NK-92 treated with Interleukin-12 subunit alpha and Interleukin-12 subunit beta, amount 100 ng/mL, for 24 hours (cell line): ENCODE results near the gene SPNS3.

Experiments used
- DNase-seq: peaks from one replicate; lab custom pipeline; 2025; lab: John Stamatoyannopoulos, UW

SPNS3 gene

DNA sequence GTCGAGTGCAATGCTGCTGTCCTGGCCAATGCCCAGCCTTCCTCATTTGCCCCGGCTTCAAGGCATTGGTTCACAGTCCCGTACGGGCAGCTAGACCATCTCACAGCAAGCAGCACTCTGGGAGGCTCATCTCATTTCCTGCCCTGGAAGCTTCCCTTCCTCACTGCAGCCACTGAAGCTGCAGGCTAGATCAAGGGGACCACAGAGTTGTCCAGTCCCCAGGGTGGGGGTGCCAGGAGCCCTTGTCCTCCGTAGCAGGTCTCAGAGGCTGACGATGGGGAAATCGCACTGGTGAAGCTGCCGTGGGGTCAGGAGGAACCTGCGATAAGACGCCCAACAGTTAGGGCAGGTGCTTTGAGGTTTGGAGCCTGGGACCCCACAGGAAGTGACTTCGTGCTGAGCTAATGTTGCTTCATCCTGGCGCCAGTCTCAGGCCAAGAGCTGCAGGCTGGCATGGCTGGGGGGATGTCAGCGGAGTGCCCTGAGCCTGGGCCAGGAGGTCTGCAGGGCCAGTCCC is at the start of gene SPNS3:
TSS of gene SPNS3 (plus strand) at position 426 of the 517 bp plus-strand sequence. CDS start at position 454, 28 bp downstream.
- peak; percentile 45 for DNase-seq

DNA sequence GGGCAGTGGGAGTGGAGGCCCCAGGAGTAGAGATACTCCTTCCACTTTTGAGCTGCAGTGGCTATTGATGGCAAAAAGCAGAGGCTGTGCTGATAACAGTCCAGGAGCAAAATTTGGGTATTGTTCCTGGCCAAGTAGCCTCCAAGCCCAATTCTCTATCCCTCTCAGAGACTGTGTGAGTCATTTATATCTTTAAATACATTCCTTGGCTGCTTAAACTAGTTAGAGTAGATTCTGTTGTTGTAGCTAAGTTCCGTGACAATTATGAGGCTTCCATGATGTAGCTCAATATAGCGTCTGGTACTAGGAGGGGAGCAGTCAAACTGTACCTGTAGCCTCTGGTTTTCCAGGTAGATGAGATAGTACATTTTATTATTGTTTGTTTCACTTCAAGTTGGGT is 47.3 kb upstream of the SPNS3 start:
- DNase-seq, result no peak

DNA sequence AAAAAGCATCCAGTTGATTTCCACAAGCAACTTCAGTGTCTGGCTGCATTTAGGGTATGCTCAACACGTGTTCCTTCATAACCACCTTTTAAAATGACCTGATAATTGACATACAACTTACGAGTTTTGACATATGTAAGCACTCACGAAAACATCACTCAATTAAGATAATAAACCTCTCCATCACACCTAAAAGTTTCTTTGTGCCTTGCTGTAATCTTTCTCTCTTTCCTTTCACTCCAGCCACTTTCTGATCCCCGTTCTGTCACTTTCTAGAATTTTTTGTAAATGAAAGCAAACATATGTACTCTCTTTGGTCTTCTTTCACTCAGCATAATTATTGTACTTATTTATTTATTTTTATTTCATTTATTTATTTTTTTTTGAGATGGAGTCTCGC is 46.6 kb upstream of the SPNS3 start:
- no peak for DNase-seq

DNA sequence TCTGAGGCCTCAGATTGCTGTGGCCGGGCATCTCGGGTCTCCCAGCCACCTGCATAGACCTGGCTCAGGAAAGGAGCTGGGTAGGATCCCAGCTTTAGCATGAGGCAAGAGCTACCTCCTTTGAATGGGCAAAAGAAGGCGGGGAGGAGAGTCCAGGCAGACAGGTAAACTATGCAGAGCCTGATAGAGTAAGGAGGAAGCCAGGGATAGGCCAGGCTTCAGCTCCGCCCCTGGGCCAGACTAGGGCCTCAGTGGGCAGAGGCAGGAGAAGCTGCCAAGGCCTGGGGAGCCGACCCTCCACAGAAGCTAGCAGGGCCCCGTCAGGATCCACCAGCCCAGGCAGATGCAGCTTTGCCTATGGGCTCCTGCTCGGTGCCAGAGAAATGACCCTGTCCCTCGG is 44.7 kb upstream of the SPNS3 start:
- no peak for DNase-seq

GRCh38 chr17:4393806-4394205 is 39.9 kb upstream of the SPNS3 start:
- no peak for DNase-seq

DNA sequence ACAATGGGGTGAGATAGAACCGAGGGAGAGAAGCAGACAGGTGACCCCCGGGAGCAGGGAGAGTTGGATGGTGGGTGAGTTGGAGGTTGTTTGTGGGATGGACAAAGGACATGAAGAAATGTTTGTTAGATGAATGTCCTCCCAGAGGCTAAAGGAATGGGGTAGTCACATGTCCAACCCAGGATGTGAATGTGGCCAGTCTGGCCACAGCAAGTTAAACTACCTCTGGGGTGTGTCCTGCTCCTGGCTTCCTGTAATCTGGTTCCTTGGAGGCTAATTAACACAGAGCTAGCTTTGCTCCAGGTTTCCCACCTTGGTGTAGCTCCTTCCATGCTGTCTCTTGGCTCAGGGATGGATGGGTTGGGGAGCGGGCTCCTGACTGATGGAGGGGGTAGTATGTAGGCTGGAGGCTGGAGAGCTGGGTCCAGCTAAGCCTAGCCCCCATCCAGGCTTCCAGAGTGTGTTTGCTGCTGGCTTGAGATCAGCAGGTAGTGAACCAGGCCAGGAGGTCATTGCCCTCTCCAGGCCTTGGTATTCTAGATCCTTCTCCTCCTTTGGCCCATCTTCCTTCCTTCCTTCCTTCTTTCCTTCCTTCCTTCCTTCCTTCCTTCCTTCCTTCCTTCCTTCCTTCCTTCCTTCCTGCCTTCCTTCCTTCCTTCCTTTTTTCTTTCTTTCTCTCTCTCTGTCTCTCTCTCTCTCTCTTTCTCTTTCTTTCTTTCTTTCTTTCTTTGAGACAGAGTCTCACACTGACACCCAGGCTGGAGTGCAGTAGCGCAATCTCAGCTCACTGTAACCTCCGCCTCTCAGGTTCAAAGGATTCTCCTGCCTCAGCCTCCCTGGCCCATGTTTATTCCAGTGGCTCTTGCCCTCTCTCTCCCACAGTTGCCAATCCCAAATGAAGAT is 39.3 kb upstream of the SPNS3 start:
- DNase-seq, result no peak

GRCh38 chr17:4395111-4395478 is 38.6 kb upstream of the SPNS3 start:
- no peak for DNase-seq

- DNase-seq, result no peak
Measured at GRCh38 chr17:4397840-4398239, 35.9 kb upstream of the SPNS3 start.

DNA sequence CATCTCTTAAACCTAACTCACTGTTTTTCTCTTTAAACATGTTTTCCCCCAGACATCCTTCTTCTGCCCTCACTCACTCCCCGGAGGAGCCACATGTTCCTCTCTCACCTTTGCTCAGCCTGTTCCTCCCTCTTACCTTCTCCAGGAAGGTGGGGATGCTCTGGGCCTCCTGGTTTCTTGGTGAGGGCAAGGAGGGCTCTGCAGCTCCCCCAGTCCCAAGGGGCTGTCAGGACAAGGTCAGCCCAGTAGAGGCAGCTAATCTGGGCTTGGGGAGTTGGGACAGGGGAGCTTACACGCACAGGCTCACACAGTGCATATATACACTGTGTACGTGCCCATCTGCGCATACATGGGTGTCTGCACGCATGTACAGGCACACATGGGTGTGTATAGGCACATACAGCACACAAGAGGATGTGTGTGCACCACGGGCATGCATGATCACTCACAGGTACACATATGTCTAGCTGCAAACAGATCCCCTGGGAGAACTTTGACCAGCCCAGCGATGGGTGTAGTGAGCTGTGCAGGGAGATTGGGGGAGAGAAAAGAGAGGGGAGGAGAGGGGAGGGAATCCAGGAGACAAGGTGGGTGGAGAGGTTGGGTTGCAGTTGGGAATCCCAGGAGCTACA is 28.6 kb upstream of the SPNS3 start:
- no peak for DNase-seq

DNA sequence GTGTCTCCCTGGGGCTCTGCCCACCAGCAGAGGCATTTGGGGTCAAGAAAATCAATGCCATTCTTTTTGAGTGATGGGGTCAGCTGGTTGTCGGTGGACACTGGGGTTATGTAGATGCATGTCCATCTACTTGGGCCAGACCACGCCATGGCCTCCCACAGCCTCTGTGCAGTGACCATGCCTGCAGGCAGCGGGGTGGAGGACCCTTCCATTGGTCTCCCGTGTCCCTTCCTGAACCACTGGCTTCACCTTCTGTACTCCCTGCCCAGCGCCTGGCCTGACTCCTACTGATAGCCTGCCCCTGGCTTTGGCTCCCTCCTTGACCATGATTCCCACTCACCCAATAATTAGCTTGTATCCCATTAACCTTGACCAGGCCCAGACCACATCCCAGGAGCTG is 28.0 kb upstream of the SPNS3 start:
- DNase-seq, result no peak

- DNase-seq, result no peak
Measured at GRCh38 chr17:4406386-4406785, 27.4 kb upstream of the SPNS3 start.

- no peak for DNase-seq
Measured at GRCh38 chr17:4407216-4407615, 26.5 kb upstream of the SPNS3 start.

GRCh38 chr17:4407851-4408250 is 25.9 kb upstream of the SPNS3 start:
- DNase-seq, result no peak

DNA sequence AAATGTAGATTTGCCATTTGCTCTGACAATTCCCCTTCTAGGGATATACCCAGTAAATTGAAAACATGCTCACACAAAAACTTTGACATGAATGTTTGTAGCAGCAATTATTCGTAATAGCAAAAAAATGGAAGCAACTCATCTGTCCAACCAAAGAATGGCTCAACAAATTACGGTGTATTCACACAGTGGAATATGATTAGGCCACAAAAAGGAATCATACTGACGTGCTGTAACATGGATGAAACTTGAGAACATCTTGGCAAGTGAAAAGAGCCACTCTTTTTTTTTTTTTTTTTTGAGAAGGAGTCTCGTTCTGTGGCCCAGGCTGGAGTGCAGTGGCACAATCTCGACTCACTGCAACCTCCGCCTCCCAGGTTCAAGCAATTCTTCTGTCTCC is 24.1 kb upstream of the SPNS3 start:
- DNase-seq, result no peak

DNA sequence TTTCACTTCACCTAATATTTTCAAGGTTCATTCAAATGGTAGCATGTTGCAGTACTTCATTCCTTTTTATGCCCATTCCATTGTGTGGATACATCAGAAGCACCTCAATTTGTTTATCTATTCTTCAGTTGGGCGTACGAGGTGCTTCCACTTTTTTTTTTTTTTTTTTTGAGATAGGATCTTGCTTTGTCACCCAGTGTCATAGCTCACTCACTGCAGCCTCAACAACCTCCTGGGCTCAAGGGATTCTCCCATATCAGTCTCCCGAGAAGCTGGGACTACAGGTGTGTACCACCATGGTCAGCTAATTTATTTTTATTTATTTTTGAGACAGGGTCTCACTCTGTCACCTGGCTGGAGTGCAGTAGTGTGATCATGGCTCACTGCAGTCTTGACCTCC is 22.5 kb upstream of the SPNS3 start:
- no peak for DNase-seq

DNA sequence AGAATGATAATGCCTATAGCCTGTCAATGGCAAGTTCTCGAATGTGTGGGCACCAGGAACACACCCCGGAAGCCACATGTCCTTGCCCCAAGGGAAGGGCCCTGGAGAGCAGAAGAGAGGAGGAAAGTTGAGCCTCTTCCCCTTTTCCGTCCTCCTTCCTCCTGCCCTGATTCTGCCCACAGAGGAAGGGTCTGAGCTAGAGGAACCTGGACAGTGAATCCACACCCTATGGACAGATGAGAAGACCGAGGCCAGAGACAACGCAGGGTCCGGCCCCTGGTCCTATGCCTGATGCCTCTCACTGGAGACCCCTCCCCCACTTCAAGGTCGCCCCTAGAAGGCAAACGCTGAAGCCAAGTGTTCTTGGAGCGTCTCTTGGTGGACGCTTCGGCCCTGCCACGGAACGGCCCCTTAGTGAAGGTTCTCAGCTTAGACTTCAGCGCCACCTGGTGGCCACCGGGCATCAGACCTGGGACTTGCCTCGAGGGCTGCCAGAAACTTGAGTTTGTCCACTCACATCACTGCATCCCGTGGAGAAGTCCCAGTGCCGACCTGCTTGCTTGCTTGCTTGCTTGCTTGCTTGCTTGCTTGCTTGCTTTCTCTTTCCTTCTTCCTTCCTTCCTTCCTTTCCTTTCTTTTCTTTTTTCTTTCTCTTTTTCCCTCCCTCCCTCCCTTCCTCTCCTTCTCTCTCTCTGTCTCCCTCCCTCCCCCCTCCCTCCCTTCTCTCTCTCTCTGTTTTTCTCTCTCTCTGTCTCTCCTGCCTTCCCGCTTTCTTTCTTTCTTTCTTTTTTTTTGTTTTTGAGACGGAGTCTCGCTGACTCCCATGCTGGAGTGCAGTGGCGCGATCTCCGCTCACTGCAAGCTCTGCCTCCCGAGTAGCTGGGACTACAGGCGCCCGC is 20.6 kb upstream of the SPNS3 start:
- peak; percentile 51 for DNase-seq

DNA sequence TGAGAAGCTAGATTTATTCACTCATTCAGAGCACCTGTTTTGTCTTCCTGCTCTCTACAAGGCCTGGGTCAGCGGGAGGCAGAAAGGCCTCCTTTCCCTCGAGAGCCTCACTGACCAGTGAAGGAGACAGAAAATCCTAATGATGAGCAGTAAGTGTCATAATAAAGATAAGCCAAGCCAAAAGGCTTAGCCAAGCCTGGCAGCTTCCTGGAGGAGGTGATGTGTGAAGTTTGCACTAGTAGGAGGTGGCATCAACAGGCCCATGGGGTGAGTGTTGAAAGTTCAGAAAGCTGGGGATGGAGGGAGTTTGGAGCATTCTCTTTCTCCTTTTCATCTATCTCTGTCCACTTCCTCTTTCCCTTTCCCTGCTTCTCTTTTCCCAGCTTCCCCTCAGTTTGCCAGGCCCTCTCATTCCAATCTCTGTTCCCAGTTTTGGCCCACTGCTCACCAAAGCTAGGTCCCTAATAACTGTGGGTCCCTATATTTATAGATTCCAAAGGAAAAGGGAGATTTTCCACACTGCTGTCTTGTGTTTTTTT is 16.5 kb upstream of the SPNS3 start:
- DNase-seq, result no peak

GRCh38 chr17:4420692-4421131 is 13.0 kb upstream of the SPNS3 start:
- peak; percentile 19 for DNase-seq

- no peak for DNase-seq
Measured at GRCh38 chr17:4422864-4423263, 10.9 kb upstream of the SPNS3 start.

DNA sequence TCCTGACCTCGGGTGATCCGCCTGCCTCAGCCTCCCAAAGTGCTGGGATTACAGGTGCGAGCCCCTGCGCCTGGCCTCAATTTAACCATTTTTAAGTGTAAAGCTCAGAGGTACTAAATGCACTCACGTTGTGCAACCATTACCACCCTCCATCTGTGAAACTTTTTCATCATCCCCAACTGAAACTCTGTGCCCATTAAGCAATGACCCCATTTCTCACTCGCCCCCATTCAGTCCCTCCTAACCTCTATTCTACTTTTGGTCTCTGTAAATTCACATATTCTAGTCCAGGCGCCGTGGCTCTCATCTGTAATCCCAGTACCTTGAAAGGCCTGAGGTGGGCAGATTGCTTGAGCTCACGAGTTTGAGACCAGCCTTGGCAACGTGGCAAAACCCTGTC is 8.3 kb upstream of the SPNS3 start:
- no peak for DNase-seq

- no peak for DNase-seq
Measured at GRCh38 chr17:4426499-4427208, 7.1 kb upstream of the SPNS3 start.
